Gastrocnemius medialis (tissue), 4 donors: ENCODE data around the gene SYT7.

Source experiments
- CTCF ChIP-seq, 5 experiments: fragments of 450-650 bp in 3 of 5; fragments of 200-600 bp in 2 of 5; sonication (generic) in 2 of 5; IDR thresholded peaks in 4 of 5; conservative IDR thresholded peaks in 1 of 5; 1 replicate in 4 of 5; 2 replicates in 1 of 5; pipeline ENCODE4 v1.5.1; 2016 to 2019; ENCODE audit warnings: antibody characterized with exemption in 5 of 5, mild to moderate bottlenecking in 3 of 5, moderate library complexity in 3 of 5
- POLR2A ChIP-seq, 2 donors: fragments of 450-650 bp; IDR thresholded peaks; one replicate each; pipeline ENCODE4 v1.6.1; 2017; ENCODE audit warnings: antibody characterized with exemption in 2 of 2, mild to moderate bottlenecking in 2 of 2, moderate library complexity in 2 of 2

DNA sequence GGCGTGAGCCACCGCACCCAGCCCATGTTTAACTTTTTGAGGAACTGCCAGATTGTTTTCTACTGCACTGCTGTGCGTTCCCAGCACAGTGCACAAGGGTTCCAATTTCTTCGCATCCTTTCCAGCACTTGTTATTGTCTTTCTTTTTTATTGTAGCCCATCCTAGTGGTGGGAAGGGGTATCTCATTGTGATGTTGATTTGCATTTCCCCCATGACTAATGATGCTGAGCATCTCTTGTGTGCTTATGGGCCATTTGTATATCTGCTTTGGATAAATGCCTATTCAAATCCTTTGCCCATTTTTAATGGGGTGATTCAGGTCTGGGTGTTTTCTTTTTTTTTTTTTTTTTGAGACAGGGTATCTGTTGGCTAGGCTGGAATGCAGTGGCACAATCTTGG is 36.6 kb upstream of the SYT7 start:
- TF ChIP-seq POLR2A (IDR thresholded peaks at IDR 0.05) (no peak), CTCF (IDR thresholded peaks at IDR 0.05 in 4 of 5, conservative IDR thresholded peaks at IDR 0.05 in 1 of 5) (no peak)
